Body of pancreas (tissue), 4 donors: ENCODE results near the gene C3orf49. TPM values are rescaled to one million over a fixed set of nuclear protein-coding genes. Genes with fewer than 3 reads are reported as not detected.

ENCODE experiments used
- ATAC-seq: fragments of 150-250 bp; one replicate; pipeline ENCODE4 v1.9.1; 2016
- DNase-seq, 4 donors: peaks; one replicate each; pipeline ENCODE4 v3.0.0-alpha.2; 2019
- H3K27ac ChIP-seq, 4 donors: fragments of 200-600 bp; sonication (generic); 1 replicate in 3 of 4; 2 replicates in 1 of 4; pipeline versions ENCODE4 v1.5.1 to v1.6.1; 2016 to 2019; ENCODE audit warnings: mild to moderate bottlenecking in 1 of 4, mixed read lengths in 1 of 4, moderate library complexity in 1 of 4
- H3K27me3 ChIP-seq, 2 donors: fragments of 200-600 bp; sonication (generic); one replicate each; pipeline ENCODE4 v1.6.0; 2016; ENCODE audit warnings: mild to moderate bottlenecking in 1 of 2
- H3K36me3 ChIP-seq, 2 donors: fragments of 200-600 bp; sonication (generic); replicated peaks in 1 of 2; 2 replicates each; pipeline ENCODE4 v1.5.1; 2016; ENCODE audit warnings: low read depth in 2 of 2; ENCODE audit not compliant: insufficient read depth in 1 of 2
- H3K4me1 ChIP-seq: fragments of 200-600 bp; sonication (generic); one replicate; pipeline ENCODE4 v1.6.0; 2016
- H3K4me3 ChIP-seq, 2 donors: fragments of 200-600 bp; sonication (generic); 1 replicate in 1 of 2; 2 replicates in 1 of 2; pipeline ENCODE4 v1.5.1; 2016 to 2019
- H3K9me3 ChIP-seq, 3 donors: fragments of 200-600 bp; sonication (generic); 1 replicate in 2 of 3; 2 replicates in 1 of 3; pipeline ENCODE4 v1.5.1; 2016
- CTCF ChIP-seq, 7 experiments: fragments of 450-650 bp in 4 of 7; fragments of 200-600 bp in 3 of 7; sonication (generic) in 3 of 7; IDR thresholded peaks; one replicate each; pipeline ENCODE4 v1.5.1; 2016 to 2019; ENCODE audit warnings: antibody characterized with exemption in 7 of 7
- POLR2A ChIP-seq, 3 donors: fragments of 450-650 bp; IDR thresholded peaks; one replicate each; pipeline ENCODE4 v1.6.1; 2016; ENCODE audit warnings: antibody characterized with exemption in 3 of 3, mild to moderate bottlenecking in 2 of 3
- WGBS, 2 donors: methylation state at CpG; one replicate each; pipeline ENCODE4 v1.1.5; 2017; 5-methylcytosine and 5-hydroxymethylcytosine counted together
- intact Hi-C: fragments of 100-400 bp; cut with DNase I; formaldehyde crosslinking; loops from one replicate; pipeline ENCODE4 v1.15.1; 2023
- total RNA-seq, 2 donors: library from RNA; depleted of rRNA; stranded (reverse); fragments of >200 nt; gene quantifications; one replicate each; pipeline ENCODE4 v1.1.0, GENCODE V29; 2016

C3orf49 gene
- total RNA-seq, 2 donors from 2014 or later = not detected

DNA sequence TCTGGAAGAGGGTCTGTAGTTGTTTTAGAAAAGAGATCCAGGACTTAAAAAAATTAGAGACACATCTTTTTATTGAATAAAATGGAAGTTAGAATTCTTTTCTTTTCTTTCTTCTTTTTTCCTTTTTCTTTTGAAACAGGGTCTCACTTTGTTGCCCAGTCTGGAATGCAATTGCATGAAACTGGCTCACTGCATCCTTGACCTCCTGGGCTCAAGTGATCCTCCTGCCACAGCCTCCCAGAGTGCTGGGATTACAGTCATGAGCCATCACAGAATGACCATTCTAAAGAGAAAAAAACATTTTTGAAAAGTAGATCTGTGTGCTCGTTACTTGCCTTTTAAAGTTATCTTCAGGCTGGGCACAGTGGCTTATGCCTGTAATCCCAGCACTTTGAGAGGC lies 48.1 kb downstream of the C3orf49 start:
- Histone ChIP-seq H3K36me3 (no peaks in the 10 kb centered on the region), H3K4me3 (no peak overlapping the region), H3K9me3 (no peaks in the 10 kb centered on the region), H3K4me1 (peaks cover 29% of the 10 kb centered on the region), H3K27me3 (no peaks in the 10 kb centered on the region), H3K27ac (no peak overlapping the region)
- DNase-seq (no peak), ATAC-seq (no peak)
- TF ChIP-seq POLR2A (IDR thresholded peaks at IDR 0.05) = no peak
- TF ChIP-seq CTCF (IDR thresholded peaks at IDR 0.05) = no peak
- intact Hi-C loops = no loop called here
- 94 to 95% methylated on average over 1 of the region's 1 CpG for WGBS, 2 donors

- no peak overlapping the region for H3K4me3 ChIP-seq
- peaks cover 23% of the 10 kb centered on the region for H3K4me1 ChIP-seq
- H3K27me3 ChIP-seq = no peaks in the 10 kb centered on the region
- H3K27ac ChIP-seq = no peak overlapping the region
- no peaks in the 10 kb centered on the region for H3K9me3 ChIP-seq
- DNase-seq (no peak), ATAC-seq (no peak)
- intact Hi-C loops = no loop called here
- WGBS, 2 donors = 79 to 89% methylated on average over 3 of the region's 3 CpGs
- H3K36me3 ChIP-seq = no peaks in the 10 kb centered on the region
- TF ChIP-seq POLR2A (IDR thresholded peaks at IDR 0.05) = no peak
- no peak for TF ChIP-seq CTCF (IDR thresholded peaks at IDR 0.05)
Measured at GRCh38 chr3:63869940-63870614, 51.0 kb downstream of the C3orf49 start.

DNA sequence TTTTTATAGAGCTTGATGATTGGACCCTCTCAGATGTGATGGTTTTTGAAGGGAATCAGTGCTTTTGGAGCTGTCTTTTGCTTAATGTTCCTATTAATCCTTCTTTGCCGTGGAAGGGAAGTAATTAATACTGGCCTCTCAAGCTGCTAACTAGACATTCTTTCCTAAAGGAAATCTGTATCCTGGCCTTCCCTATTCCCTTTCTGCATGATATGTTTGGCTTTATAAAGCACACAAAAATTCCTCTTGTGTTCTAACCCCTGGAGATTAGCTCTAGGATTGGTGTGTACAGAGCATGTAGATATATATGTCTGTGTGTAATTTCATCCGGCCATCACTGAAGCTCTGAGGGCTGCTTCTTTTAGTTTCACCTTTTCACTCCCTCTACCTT lies 51.5 kb downstream of the C3orf49 start:
- ATAC-seq (no peak), DNase-seq (no peak)
- H3K4me1 ChIP-seq = peaks cover 24% of the 10 kb centered on the region
- H3K27ac ChIP-seq = no peak overlapping the region
- no peaks in the 10 kb centered on the region for H3K36me3 ChIP-seq
- intact Hi-C loops = no loop called here
- TF ChIP-seq POLR2A (IDR thresholded peaks at IDR 0.05) (no peak), CTCF (IDR thresholded peaks at IDR 0.05) (no peak)
- H3K4me3 ChIP-seq = no peak overlapping the region
- WGBS, 2 donors = 57 to 76% methylated on average over 2 of the region's 2 CpGs
- no peaks in the 10 kb centered on the region for H3K27me3 ChIP-seq
- H3K9me3 ChIP-seq = no peaks in the 10 kb centered on the region

DNA sequence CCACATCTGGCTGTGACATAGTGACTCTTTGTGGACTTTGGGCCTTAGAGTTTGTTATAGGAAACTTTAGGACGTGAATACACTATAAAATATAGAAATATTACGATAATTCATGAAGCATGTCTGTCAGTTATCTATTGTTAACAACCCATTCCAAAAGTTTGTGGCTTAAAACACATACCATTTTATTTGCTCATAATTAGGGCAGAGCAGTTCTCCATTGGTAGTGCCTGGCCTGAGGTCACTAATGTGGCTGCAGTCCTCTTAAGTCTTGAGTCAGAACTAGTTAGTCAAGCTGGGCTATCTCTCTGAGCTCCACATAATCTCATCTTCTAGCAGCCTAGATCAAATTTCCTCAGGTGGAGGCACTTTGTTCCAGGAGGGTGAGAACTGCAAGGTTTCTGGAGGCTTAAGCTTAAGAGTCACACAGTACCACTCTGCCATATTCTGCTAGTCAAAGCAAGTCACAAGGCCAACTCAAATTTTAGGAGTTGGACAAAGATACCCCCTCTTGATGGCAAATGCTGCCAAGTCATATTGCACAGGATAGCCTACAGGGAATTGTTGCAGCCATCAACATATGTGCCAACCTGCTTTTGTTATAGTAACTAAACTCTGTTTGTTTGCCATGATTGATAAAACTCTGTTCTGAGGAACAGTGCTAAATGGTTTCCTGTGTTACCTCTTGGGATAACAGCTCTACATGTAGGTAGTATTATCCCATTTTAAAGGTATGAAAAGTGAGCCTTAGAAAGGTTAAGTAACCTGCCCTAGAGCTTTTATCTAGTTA lies 53.2 kb downstream of the C3orf49 start:
- ATAC-seq = peak; percentile 64
- intact Hi-C loops = no loop called here
- WGBS, 2 donors = 67 to 71% methylated on average over 2 of the region's 2 CpGs

More for the DNA sequence above, 53.2 kb downstream of the C3orf49 start:
- DNase-seq = no peak
- no peaks in the 10 kb centered on the region for H3K27me3 ChIP-seq
- no peak for TF ChIP-seq CTCF (IDR thresholded peaks at IDR 0.05)
- TF ChIP-seq POLR2A (IDR thresholded peaks at IDR 0.05) = no peak
- no peaks in the 10 kb centered on the region for H3K9me3 ChIP-seq
- peaks cover 22% of the 10 kb centered on the region for H3K4me1 ChIP-seq
- H3K36me3 ChIP-seq = no peaks in the 10 kb centered on the region
- no peak overlapping the region for H3K4me3 ChIP-seq
- no peak overlapping the region for H3K27ac ChIP-seq
